CD14-positive monocyte (primary cell): Measurements from ENCODE around the gene MLXIP. TPM values are rescaled to one million over a fixed set of nuclear protein-coding genes. Genes with fewer than 3 reads are reported as not detected.
"Not testable (repeated sequence)": the region's sequence is repeated elsewhere in the genome, so short reads cannot be mapped to it uniquely, and the experiment has no call there.

Source experiments
- DNase-seq, 3 donors: peaks; one replicate each; pipeline ENCODE4 v3.0.0-alpha.2; 2011 to 2022
- H2AFZ ChIP-seq: 2 replicates; pipeline ENCODE4 v1.6.0; 2012; ENCODE audit warnings: mild to moderate bottlenecking, low read depth, low read length, inconsistent platforms; ENCODE audit not compliant: insufficient read depth, poor library complexity, severe bottlenecking
- H3K27ac ChIP-seq, 2 donors: 1 replicate in 1 of 2; 2 replicates in 1 of 2; pipeline ENCODE4 v1.5.1; 2012 to 2013; ENCODE audit warnings: low read length in 2 of 2, control low read depth in 1 of 2, inconsistent platforms in 1 of 2, low read depth in 1 of 2, mild to moderate bottlenecking in 1 of 2
- H3K27me3 ChIP-seq, 2 donors: one replicate each; pipeline versions ENCODE4 v1.6.0 to v1.6.1; 2011 to 2013; ENCODE audit warnings: low read length in 2 of 2; ENCODE audit not compliant: control insufficient read depth in 2 of 2, insufficient read depth in 2 of 2
- H3K36me3 ChIP-seq, 2 donors: replicated peaks in 1 of 2; 1 replicate in 1 of 2; 2 replicates in 1 of 2; pipeline versions ENCODE4 v1.5.1 to v1.6.1; 2012 to 2013; ENCODE audit warnings: low read length in 2 of 2, control low read depth in 1 of 2, inconsistent platforms in 1 of 2, mild to moderate bottlenecking in 1 of 2; ENCODE audit not compliant: insufficient read depth in 2 of 2, control insufficient read depth in 1 of 2
- H3K4me1 ChIP-seq, 2 donors: 1 replicate in 1 of 2; 2 replicates in 1 of 2; pipeline versions ENCODE4 v1.5.1 to v1.6.1; 2012 to 2013; ENCODE audit warnings: low read length in 2 of 2, control low read depth in 1 of 2, inconsistent platforms in 1 of 2, mild to moderate bottlenecking in 1 of 2, moderate library complexity in 1 of 2; ENCODE audit not compliant: insufficient read depth in 2 of 2, control insufficient read depth in 1 of 2
- H3K4me2 ChIP-seq: replicated peaks from 2 replicates; pipeline ENCODE3; 2012; ENCODE audit warnings: low read length, moderate library complexity, mild to moderate bottlenecking; ENCODE audit not compliant: poor library complexity, severe bottlenecking; ENCODE audit errors: extremely low read depth
- H3K4me3 ChIP-seq, 3 experiments: fragments of 200-600 bp in 1 of 3; sonication (generic) in 1 of 3; replicated peaks in 1 of 3; 1 replicate in 2 of 3; 2 replicates in 1 of 3; pipeline ENCODE4 v1.5.1; 2011 to 2013; ENCODE audit warnings: low read length in 3 of 3, mild to moderate bottlenecking in 3 of 3, control low read depth in 2 of 3, low read depth in 2 of 3, inconsistent platforms in 1 of 3, moderate library complexity in 1 of 3
- H3K79me2 ChIP-seq: 2 replicates; pipeline ENCODE4 v1.6.0; 2012; ENCODE audit warnings: mild to moderate bottlenecking, control low read depth, inconsistent platforms, low read length, moderate library complexity; ENCODE audit not compliant: insufficient read depth
- H3K9ac ChIP-seq: 2 replicates; pipeline ENCODE4 v1.6.0; 2017; ENCODE audit warnings: low read length, mild to moderate bottlenecking; ENCODE audit not compliant: insufficient read depth, poor library complexity, severe bottlenecking
- H3K9me3 ChIP-seq, 2 donors: replicated peaks in 1 of 2; 1 replicate in 1 of 2; 2 replicates in 1 of 2; pipeline versions ENCODE4 v1.5.1 to v1.6.1; 2012 to 2013; ENCODE audit warnings: low read length in 2 of 2, control low read depth in 1 of 2; ENCODE audit not compliant: control insufficient read depth in 1 of 2, insufficient read depth in 1 of 2
- H4K20me1 ChIP-seq: 2 replicates; pipeline ENCODE4 v1.6.0; 2012; ENCODE audit warnings: mild to moderate bottlenecking, low read length, control low read depth, moderate library complexity; ENCODE audit not compliant: insufficient read depth
- H3K27ac Mint-ChIP-seq, 7 donors: one replicate each; pipeline ENCODE4 v1.8.0; 2020; ENCODE audit warnings: mild to moderate bottlenecking in 7 of 7, mixed read lengths in 7 of 7, moderate library complexity in 6 of 7, inconsistent platforms in 2 of 7
- H3K27me3 Mint-ChIP-seq, 3 donors: one replicate each; pipeline ENCODE4 v1.8.0; 2021 to 2022; ENCODE audit warnings: low read depth in 3 of 3, mild to moderate bottlenecking in 3 of 3, mixed read lengths in 3 of 3, moderate library complexity in 3 of 3, inconsistent platforms in 1 of 3
- H3K36me3 Mint-ChIP-seq, 2 donors: one replicate each; pipeline ENCODE4 v1.8.0; 2020; ENCODE audit warnings: mixed read lengths in 2 of 2, inconsistent platforms in 1 of 2, mild to moderate bottlenecking in 1 of 2
- H3K4me1 Mint-ChIP-seq: one replicate; pipeline ENCODE4 v1.8.0; 2020; ENCODE audit warnings: mild to moderate bottlenecking, mixed read lengths
- H3K4me3 Mint-ChIP-seq, 2 donors: one replicate each; pipeline ENCODE4 v1.8.0; 2020; ENCODE audit warnings: mild to moderate bottlenecking in 2 of 2, mixed read lengths in 2 of 2, moderate library complexity in 1 of 2
- H3K9me3 Mint-ChIP-seq, 7 donors: one replicate each; pipeline ENCODE4 v1.8.0; 2020 to 2022; ENCODE audit warnings: mixed read lengths in 7 of 7, mild to moderate bottlenecking in 6 of 7, moderate library complexity in 6 of 7, inconsistent platforms in 2 of 7
- CTCF ChIP-seq: fragments of 200-600 bp; IDR thresholded peaks from one replicate; pipeline ENCODE4 v1.8.0; 2022; ENCODE audit warnings: antibody characterized with exemption, mild to moderate bottlenecking
- WGBS: methylation state at CpG from one replicate; pipeline ENCODE4 v1.1.5; 2013; ENCODE audit warnings: missing lambda C conversion rate; ENCODE audit not compliant: insufficient coverage; 5-methylcytosine and 5-hydroxymethylcytosine counted together
- intact Hi-C, 2 donors: fragments of 100-400 bp; cut with micrococcal nuclease; formaldehyde crosslinking; loops; one replicate each; pipeline versions ENCODE4 v1.15.0 to v1.15.1; 2023
- polyA plus RNA-seq, 3 donors: library from polyadenylated mRNA; depleted of rRNA in 1 of 3; unstranded in 2 of 3; stranded (reverse) in 1 of 3; fragments of 300-500 nt in 2 of 3; fragments of >200 nt in 1 of 3; fragmentation: Illumina TruSeq in 2 of 3; gene quantifications; 1 replicate in 2 of 3; 2 replicates in 1 of 3; pipeline ENCODE4 v1.2.3, GENCODE V29; 2012 to 2021

The MLXIP gene
- polyA plus RNA-seq, 3 donors, result 4.5 to 44.8 (median 4.6) TPM

- H3K27me3 Mint-ChIP-seq, result no peaks in the 10 kb centered on the region
- Histone ChIP-seq H3K4me3 (peak overlapping the region in 1 of 3 experiments; percentile 54), H3K79me2 (peaks cover 97% of the 10 kb centered on the region), H3K36me3 (no peaks in the 10 kb centered on the region), H3K4me2 (peak overlapping the region; percentile 20), H4K20me1 (peaks cover 99% of the 10 kb centered on the region), H3K9me3 (no peaks in the 10 kb centered on the region), H2AFZ (no peak overlapping the region), H3K4me1 (peaks cover 49 to 50% of the 10 kb centered on the region in 2 donors), H3K27me3 (no peaks in the 10 kb centered on the region), H3K27ac (peak overlapping the region; percentile 4 to 63), H3K9ac (no peak overlapping the region)
- peaks cover 72% of the 10 kb centered on the region for H3K4me1 Mint-ChIP-seq
- H3K4me3 Mint-ChIP-seq, result peak overlapping the region in 1 of 2 donors; percentile 78
- intact Hi-C loops, result loop anchor here in 1 of 2 donors (2.0 kb wide), 1 partner anchor 14 kb away; no protein-coding TSS in a partner anchor
- no peak for TF ChIP-seq CTCF
- H3K36me3 Mint-ChIP-seq, result peaks cover 9 to 25% of the 10 kb centered on the region in 2 donors
- 17% methylated on average over 3 of the region's 7 CpGs for WGBS
- peaks cover 0 to 3% (median 0%) of the 10 kb centered on the region in 7 donors for H3K9me3 Mint-ChIP-seq
- DNase-seq, result no peak
- H3K27ac Mint-ChIP-seq, result peak overlapping the region; percentile 57 to 91 (median 88)
Observed at GRCh38 chr12:122104844-122105243, 26.3 kb downstream of the MLXIP start.

GRCh38 chr12:122105496-122105895 lies 26.9 kb downstream of the MLXIP start:
- Histone ChIP-seq H3K9ac (peak overlapping the region; percentile 36), H3K4me3 (peak overlapping the region in 2 of 3 experiments; percentile 8 to 54)
- not testable (repeated sequence) for H3K9me3 Mint-ChIP-seq

More at GRCh38 chr12:122105496-122105895, 26.9 kb downstream of the MLXIP start:
- not testable (repeated sequence) for H2AFZ ChIP-seq, H3K36me3 ChIP-seq, H3K27me3 ChIP-seq, H3K9me3 ChIP-seq, H3K27me3 Mint-ChIP-seq
- peak overlapping the region; percentile 58 to 78 for H3K4me3 Mint-ChIP-seq
- H3K36me3 Mint-ChIP-seq, result peaks cover 9 to 27% of the 10 kb centered on the region in 2 donors
- H3K27ac Mint-ChIP-seq, result peak overlapping the region; percentile 62 to 93 (median 89)
- peak; percentile 30 to 62 (median 57) for DNase-seq
- WGBS, result 11% methylated on average over 10 of the region's 11 CpGs
- peak overlapping the region; percentile 4 to 63 for H3K27ac ChIP-seq
- intact Hi-C loops, result loop anchor here in 1 of 2 donors (2.0 kb wide), 1 partner anchor 15 kb away; no protein-coding TSS in a partner anchor
- peaks cover 97% of the 10 kb centered on the region for H3K79me2 ChIP-seq
- H3K4me2 ChIP-seq, result peak overlapping the region; percentile 20
- H3K4me1 Mint-ChIP-seq, result peaks cover 67% of the 10 kb centered on the region
- H4K20me1 ChIP-seq, result peaks cover 99% of the 10 kb centered on the region
- H3K4me1 ChIP-seq, result peaks cover 45% of the 10 kb centered on the region in 2 donors
